ENCODE data around the gene RAB11FIP5.

The RAB11FIP5 gene

DNA sequence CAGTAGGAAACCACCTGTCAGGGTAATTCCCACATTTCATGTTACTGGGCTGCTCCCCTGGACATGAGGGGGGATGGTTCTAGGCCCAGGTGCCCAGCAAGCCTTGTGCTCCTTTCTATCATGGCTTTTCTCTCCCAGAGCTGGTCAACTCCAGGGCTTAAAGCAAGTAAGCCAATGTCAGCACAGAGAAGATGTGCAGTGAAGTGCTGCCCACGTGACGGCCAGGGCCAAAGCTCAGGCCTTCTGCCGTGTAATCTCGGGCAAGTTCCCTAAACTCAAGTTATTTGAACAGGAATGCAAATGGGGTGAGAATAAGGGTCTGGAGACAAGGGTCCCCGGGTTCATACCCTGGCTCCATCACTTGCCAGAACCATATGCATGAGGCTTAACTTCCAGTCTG, 57.8 kb downstream of the RAB11FIP5 start:
- no peak for TF ChIP-seq POLR2A (IDR thresholded peaks at IDR 0.05; ENCODE audit: low read depth, low read length)
- no peak for DNase-seq (ENCODE audit: insufficient read length, low spot score)
- FAIRE-seq, result no peak

DNA sequence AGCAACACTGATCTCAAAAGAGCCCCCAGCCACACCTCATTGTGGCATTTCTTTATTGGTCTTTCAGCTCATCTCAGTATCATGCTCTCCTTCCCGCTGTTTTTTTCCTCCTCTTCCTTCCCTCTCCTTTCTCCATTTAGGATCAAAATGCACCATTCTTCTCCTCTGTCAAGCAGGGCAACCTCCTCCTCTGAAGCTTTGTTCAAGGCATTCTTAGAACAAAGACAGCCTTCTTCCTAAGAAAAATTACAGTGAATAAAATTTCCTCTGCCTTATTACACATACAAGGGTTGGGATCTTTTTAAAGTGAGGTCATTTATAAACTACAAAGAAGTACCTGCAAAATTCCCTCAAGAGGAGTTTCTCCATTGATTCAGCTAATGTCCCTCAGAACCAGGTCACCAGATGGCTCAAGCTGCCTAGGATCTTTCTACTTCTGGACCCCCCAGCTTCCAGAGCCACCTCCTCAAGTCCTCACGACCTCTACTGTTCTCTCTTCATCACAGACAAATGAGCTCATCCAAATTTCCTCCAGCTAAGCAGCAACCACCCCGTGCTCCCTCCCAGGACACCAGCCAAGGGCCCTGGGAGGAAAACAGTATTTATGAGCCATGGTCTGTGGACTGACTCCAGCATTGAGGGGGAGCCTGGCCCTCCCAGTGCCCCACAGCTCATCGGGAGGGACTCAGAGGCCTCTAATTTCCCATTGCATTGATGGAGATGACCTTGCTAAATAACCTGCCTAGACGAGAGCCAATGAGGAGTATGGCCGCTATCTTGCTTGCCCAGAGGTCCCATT, 59.2 kb downstream of the RAB11FIP5 start:
- DNase-seq (ENCODE audit: insufficient read length, low spot score), result no peak

GRCh38 chr2:73050121-73050545, 62.6 kb downstream of the RAB11FIP5 start:
- DNase-seq (ENCODE audit: insufficient read length, low spot score) (no peak), FAIRE-seq (no peak)
- no peak for TF ChIP-seq POLR2A (IDR thresholded peaks at IDR 0.05; ENCODE audit: low read depth, low read length)

More for the DNA sequence above, 59.2 kb downstream of the RAB11FIP5 start:
- TF ChIP-seq POLR2A (IDR thresholded peaks at IDR 0.05; ENCODE audit: low read depth, low read length), result no peak
- FAIRE-seq, result no peak

DNA sequence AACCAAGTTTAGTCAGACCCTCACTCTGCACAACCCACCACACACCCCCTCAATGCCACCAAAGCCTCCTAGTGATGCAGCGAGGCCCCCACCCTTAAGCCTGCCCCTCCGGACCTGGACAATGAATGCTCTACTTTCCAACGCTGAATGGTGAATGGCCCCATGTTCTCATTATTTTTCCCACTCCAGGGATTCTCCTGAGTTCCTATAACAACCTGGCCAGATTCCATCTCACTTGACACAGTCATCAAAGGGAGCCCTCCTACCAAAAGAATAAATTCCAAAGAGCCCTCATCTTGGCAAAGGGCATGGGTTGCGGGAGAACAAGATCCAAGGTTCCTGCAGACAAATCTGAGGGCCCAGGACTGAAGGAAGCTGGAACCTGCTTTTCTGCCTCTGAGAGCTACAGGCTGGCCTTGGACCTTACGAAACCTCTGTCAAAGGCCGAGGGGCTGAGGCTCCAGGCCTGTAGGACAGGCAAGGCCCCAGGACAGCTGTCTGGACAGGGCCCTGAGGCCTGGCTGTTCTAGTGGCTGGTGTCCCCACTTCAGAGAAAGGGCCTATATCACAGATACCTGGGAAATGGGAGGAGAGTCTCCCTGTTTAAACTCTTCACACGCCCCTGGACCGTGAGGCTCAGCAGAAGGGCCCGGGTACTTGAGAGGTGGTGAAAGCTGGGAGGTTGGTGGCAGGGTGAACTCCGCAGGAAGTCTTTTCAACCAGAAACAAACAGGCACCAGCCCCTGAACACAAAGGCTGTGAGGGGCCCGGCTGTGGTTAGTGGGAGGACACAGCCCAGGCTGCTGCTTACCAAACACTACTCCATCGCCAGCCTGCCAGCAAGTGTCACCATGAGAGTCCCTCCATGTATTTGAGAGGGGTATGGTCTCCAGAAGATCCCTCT, 68.6 kb downstream of the RAB11FIP5 start:
- no peak for DNase-seq (ENCODE audit: insufficient read length, low spot score)
- no peak for TF ChIP-seq POLR2A (IDR thresholded peaks at IDR 0.05; ENCODE audit: low read depth, low read length)
- FAIRE-seq, result no peak

- FAIRE-seq, result no peak
- no peak for TF ChIP-seq POLR2A (IDR thresholded peaks at IDR 0.05; ENCODE audit: low read depth, low read length)
- no peak for DNase-seq (ENCODE audit: insufficient read length, low spot score)
Observed at GRCh38 chr2:73043276-73043675, 69.5 kb downstream of the RAB11FIP5 start.

DNA sequence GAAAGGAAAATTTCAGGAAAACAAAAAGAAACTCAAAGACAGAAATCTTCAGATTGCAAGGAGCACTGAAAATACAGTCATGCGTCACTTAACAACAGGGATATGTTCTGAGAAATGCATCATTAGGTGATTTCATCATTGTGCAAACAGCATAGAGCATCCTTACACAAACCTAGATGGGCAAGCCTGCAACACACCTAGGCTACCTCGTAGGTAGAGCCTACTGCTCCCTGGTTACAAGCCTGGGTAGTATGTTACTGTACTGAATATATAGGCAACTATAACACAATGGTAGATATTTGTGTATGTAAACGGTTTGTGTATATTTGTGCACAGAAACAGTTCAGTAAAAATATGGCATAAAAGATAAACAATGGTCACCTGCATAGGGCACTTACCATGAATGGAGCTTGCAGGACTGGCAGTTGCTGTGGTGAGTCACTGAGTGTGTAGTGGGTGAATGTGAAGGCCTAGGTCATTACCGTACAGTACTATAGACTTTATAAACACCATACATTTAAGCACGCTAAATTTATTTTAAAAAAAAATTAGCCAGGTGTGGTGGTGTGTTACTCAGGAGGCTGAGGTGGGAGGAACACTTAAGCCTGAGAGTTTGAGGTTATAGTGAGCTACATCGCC, 74.7 kb downstream of the RAB11FIP5 start:
- TF ChIP-seq POLR2A (IDR thresholded peaks at IDR 0.05; ENCODE audit: low read depth, low read length), result no peak
- FAIRE-seq (no peak), DNase-seq (ENCODE audit: insufficient read length, low spot score) (no peak)

DNA sequence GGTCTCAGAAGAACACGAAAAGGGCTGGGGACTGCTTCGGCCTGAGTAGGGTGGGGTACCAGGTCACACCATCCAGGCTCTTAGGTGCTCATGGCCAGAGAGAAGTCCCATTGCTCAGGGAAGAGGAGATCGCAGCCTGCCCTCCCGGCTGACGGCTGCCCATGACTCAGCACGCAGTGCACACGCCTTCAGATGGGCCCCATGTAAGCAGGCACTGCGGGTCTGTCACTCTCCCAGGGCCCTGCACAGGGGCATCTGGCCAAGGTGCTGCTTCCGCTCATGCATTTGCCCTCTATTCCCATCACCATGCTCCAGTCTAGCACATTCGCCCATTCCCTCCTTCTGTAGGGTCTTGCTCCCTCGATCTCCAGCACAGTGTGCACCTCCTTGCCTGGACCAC, 76.0 kb downstream of the RAB11FIP5 start:
- no peak for TF ChIP-seq POLR2A (IDR thresholded peaks at IDR 0.05; ENCODE audit: low read depth, low read length)
- no peak for DNase-seq (ENCODE audit: insufficient read length, low spot score)
- FAIRE-seq, result no peak

GRCh38 chr2:73035899-73036711, 76.6 kb downstream of the RAB11FIP5 start:
- DNase-seq (ENCODE audit: insufficient read length, low spot score), result no peak

GRCh38 chr2:73034661-73035375, 77.9 kb downstream of the RAB11FIP5 start:
- no peak for DNase-seq (ENCODE audit: insufficient read length, low spot score)
- no peak for TF ChIP-seq POLR2A (IDR thresholded peaks at IDR 0.05; ENCODE audit: low read depth, low read length)
- no peak for FAIRE-seq

More at GRCh38 chr2:73035899-73036711, 76.6 kb downstream of the RAB11FIP5 start:
- no peak for FAIRE-seq
- no peak for TF ChIP-seq POLR2A (IDR thresholded peaks at IDR 0.05; ENCODE audit: low read depth, low read length)

DNA sequence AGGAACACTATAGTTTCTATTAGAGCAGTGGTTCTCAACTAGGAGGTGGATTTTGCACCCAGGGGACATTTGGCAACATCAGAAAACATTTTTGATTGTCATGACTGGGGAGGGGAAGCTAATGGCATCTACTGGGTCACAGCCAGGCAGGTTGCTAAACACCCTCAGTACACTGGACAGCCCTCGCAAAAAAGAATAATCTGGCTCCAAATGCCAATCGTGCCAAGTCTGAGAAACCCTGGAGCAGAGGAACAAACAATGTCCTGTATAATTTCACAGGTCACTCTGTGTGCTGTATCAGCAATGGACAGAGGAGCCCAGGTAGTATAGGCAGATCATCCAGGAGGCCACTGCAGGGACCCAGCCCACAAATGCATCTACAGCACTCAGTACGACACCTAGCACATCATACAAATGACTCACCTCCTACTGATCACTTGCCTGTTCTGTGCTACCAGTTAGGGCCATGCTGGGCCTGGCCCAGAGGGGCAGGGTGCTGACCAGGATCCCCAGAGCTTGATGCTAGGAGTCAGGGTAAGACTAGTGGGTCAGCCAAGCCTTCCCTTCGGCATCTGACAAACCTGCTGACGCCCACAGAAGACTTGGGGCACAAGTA, 78.9 kb downstream of the RAB11FIP5 start:
- no peak for FAIRE-seq
- no peak for DNase-seq (ENCODE audit: insufficient read length, low spot score)
- no peak for TF ChIP-seq POLR2A (IDR thresholded peaks at IDR 0.05; ENCODE audit: low read depth, low read length)

DNA sequence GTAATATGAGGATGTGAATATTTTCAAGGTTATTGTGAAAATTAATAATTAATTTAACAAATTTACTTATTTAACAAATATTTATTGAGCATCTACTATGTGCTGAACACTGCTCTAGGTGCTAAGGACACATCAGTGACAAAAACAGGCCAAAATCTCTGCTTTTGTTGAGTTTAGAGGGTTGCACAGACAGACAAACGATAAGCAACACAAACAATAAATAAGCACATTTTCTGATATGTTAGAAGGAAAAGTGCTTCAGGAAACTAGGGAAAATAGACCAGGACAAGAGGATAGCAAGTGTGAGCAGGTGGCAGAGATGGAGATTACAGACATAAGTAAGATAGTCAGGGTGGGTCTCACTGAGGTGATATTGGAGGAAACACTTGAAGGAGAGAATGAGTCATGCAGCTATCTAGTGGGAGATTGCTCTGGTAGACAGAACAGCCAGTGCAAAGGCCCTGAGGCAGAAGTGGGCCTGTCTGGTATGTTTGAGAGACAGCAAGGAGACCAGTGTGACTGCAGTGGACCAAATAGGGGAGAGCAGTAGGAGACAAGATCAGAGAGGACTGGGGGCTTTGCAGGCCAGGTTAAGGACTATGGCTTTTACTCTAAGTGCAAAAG, 79.5 kb downstream of the RAB11FIP5 start:
- no peak for DNase-seq (ENCODE audit: insufficient read length, low spot score)
- FAIRE-seq, result no peak

DNA sequence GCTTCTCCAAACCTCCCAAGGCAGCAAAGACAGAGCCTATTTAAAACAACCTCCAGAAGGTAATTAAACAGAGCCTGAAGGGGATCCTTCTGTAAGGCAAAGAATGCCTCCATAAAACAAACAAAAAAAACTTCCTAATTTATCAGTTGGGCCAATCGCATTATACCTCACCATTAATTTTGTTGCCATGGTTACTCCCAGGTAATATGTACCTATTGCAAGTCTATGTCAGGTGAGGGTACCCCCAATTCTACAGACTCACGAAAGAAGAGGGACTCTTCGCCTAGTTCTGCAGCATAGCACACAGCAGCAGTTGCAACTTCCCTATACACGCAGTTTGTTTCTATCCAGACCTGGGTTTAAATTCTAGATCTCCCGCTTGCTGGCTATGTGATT, 80.0 kb downstream of the RAB11FIP5 start:
- no peak for TF ChIP-seq POLR2A (IDR thresholded peaks at IDR 0.05; ENCODE audit: low read depth, low read length)
- DNase-seq (ENCODE audit: insufficient read length, low spot score) (no peak), FAIRE-seq (no peak)

More for the DNA sequence above, 79.5 kb downstream of the RAB11FIP5 start:
- no peak for TF ChIP-seq POLR2A (IDR thresholded peaks at IDR 0.05; ENCODE audit: low read depth, low read length)
